Naive thymus-derived CD4-positive, alpha-beta T cell (primary cell): ENCODE results near the gene DPH7. TPM values are rescaled to one million over a fixed set of nuclear protein-coding genes. Genes with fewer than 3 reads are reported as not detected.
"Not testable (repeated sequence)": the region's sequence is repeated elsewhere in the genome, so short reads cannot be mapped to it uniquely, and the experiment has no call there.

Experiments
- ATAC-seq: fragments of 150-1000 bp; cut with Tn5 transposase; 2 replicates; pipeline ENCODE4 v1.10.0; 2021; ENCODE audit warnings: mild to moderate bottlenecking, moderate library complexity
- CTCF ChIA-PET: fragments of 350-600 bp; sonication (Branson Sonifier 250); formaldehyde crosslinking; loops from one replicate; lab custom pipeline; 2021; ENCODE audit warnings: antibody characterized with exemption; lab: Charles Lee
- POLR2A ChIA-PET: fragments of 350-600 bp; sonication (Branson Sonifier 250); formaldehyde crosslinking; loops from one replicate; lab custom pipeline; 2021; ENCODE audit warnings: antibody characterized with exemption, inconsistent platforms; lab: Charles Lee
- DNase-seq, 9 donors: peaks; one replicate each; pipeline versions ENCODE4 v3.0.0 to v3.0.0-alpha.2; 2020 to 2022; ENCODE audit warnings: mixed read lengths in 1 of 9
- H3K27ac ChIP-seq: one replicate; pipeline ENCODE4 v1.7.0; 2013; ENCODE audit warnings: mild to moderate bottlenecking, low read depth, low read length, moderate library complexity
- H3K27me3 ChIP-seq, 2 donors: one replicate each; pipeline ENCODE4 v1.7.0; 2013; ENCODE audit warnings: low read length in 2 of 2, mild to moderate bottlenecking in 2 of 2, moderate library complexity in 2 of 2; ENCODE audit not compliant: control insufficient read depth in 2 of 2, insufficient read depth in 2 of 2
- H3K36me3 ChIP-seq, 3 experiments: 1 replicate in 2 of 3; 2 replicates in 1 of 3; pipeline ENCODE4 v1.7.0; 2013; ENCODE audit warnings: low read length in 3 of 3, mild to moderate bottlenecking in 3 of 3, moderate library complexity in 1 of 3; ENCODE audit not compliant: insufficient read depth in 3 of 3, control insufficient read depth in 2 of 3
- H3K4me1 ChIP-seq, 2 donors: one replicate each; pipeline ENCODE4 v1.7.0; 2013; ENCODE audit warnings: low read length in 2 of 2, mild to moderate bottlenecking in 2 of 2, moderate library complexity in 1 of 2; ENCODE audit not compliant: control insufficient read depth in 2 of 2, insufficient read depth in 2 of 2
- H3K4me3 ChIP-seq: 2 replicates; pipeline ENCODE4 v1.7.0; 2013; ENCODE audit warnings: mild to moderate bottlenecking, low read length
- H3K9me3 ChIP-seq, 3 experiments: 1 replicate in 2 of 3; 2 replicates in 1 of 3; pipeline ENCODE4 v1.7.0; 2013; ENCODE audit warnings: low read length in 3 of 3; ENCODE audit not compliant: control insufficient read depth in 2 of 3
- H3K27ac Mint-ChIP-seq, 9 donors: one replicate each; pipeline ENCODE4 v1.8.0; 2020 to 2022; ENCODE audit warnings: mixed read lengths in 9 of 9, mild to moderate bottlenecking in 8 of 9, moderate library complexity in 5 of 9, inconsistent platforms in 2 of 9
- H3K27me3 Mint-ChIP-seq, 5 donors: one replicate each; pipeline ENCODE4 v1.8.0; 2021 to 2022; ENCODE audit warnings: mixed read lengths in 5 of 5, mild to moderate bottlenecking in 1 of 5
- H3K36me3 Mint-ChIP-seq, 5 donors: one replicate each; pipeline ENCODE4 v1.8.0; 2020 to 2022; ENCODE audit warnings: mixed read lengths in 5 of 5, mild to moderate bottlenecking in 3 of 5, inconsistent platforms in 1 of 5
- H3K4me1 Mint-ChIP-seq, 7 donors: one replicate each; pipeline ENCODE4 v1.8.0; 2020 to 2022; ENCODE audit warnings: mixed read lengths in 7 of 7, mild to moderate bottlenecking in 3 of 7, inconsistent platforms in 1 of 7
- H3K4me3 Mint-ChIP-seq, 10 donors: one replicate each; pipeline ENCODE4 v1.8.0; 2020 to 2022; ENCODE audit warnings: mild to moderate bottlenecking in 10 of 10, mixed read lengths in 10 of 10, moderate library complexity in 6 of 10, inconsistent platforms in 2 of 10
- H3K9me3 Mint-ChIP-seq, 11 donors: one replicate each; pipeline ENCODE4 v1.8.0; 2020 to 2022; ENCODE audit warnings: mixed read lengths in 11 of 11, mild to moderate bottlenecking in 4 of 11, inconsistent platforms in 1 of 11, moderate library complexity in 1 of 11
- intact Hi-C, 2 donors: fragments of 100-400 bp; cut with micrococcal nuclease; formaldehyde crosslinking; loops; one replicate each; pipeline ENCODE4 v1.15.1; 2023
- polyA plus RNA-seq, 2 donors: library from polyadenylated mRNA; unstranded; fragments of 300-500 nt; fragmentation: Illumina TruSeq; gene quantifications; one replicate each; pipeline ENCODE4 v1.2.3, GENCODE V29; 2021
- total RNA-seq, 6 experiments: library from RNA in 5 of 6; stranded (reverse) in 5 of 6; gene quantifications; 1 replicate in 5 of 6; 2 replicates in 1 of 6; pipeline ENCODE4 v1.2.3 and lab custom pipeline; 2021 to 2026

The DPH7 gene
- total and polyA plus RNA-seq, 7 experiments from 2014 or later = 29.7 to 77.5 (median 47.8) TPM

DNA sequence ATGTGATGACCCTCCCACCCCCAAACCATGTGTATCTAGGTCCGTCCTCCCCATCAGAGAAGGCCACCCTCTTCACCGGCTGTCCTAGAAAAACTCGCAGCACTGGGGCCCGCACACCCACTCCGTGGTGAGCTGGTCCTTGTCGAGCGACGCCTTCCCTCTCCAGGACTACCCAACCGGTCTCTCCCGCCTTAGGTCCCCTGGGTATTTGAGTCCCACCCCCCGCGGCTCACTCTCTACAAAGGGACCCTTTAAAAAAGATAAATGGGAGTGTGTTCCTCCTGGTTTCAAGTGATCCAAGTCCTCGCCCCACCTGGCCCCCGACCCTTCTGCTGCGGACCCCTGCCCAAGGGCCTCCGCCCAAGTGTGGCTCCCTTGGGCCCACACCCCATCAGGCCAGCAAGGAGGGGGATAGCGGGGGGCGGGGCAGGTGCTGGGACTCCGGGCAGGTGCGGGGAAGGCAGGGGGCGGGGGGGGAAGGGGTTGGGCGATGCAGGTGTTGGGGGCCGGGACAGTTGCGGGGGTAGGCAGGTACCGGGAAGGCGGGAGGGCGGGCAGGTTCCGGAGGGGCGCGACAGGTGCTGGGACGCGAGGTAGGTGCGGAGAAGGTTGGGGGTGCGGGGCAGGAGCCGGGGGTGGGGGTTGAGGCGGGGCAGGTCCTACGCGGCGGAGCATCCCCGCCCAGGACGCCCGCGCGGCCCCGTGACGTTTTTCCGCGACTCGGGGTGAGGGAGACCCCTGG is 25.8 kb upstream of the DPH7 start:
- no peak for ATAC-seq
- peak overlapping the region in 1 of 9 donors; percentile 52 for H3K27ac Mint-ChIP-seq

DNA sequence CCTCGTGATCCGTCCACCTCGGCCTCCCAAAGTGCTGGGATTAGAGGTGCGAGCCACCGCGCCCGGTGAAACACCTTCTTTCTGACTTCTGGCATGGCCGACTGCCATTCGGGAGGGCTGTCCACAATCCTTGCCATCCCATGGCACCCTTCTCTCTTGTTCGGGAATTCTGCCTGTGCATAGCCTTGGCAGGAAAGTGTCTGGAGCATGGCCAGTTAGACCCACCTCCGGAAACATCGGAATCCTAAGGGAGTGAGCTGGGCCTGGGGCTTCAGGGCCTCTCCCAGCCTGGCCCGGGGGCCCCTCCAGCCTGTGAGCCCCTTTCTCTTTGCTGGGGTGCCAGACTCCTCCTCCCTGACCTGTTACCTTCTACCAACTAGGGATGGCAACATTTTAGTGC is 25.2 kb upstream of the DPH7 start:
- Mint-ChIP-seq H3K9me3 (no peaks in the 10 kb centered on the region), H3K36me3 (no peaks in the 10 kb centered on the region), H3K27ac (peak overlapping the region in 1 of 9 donors; percentile 52), H3K4me3 (peak overlapping the region; percentile 36 to 79 (median 58)), H3K4me1 (peaks cover 0 to 36% (median 21%) of the 10 kb centered on the region in 7 donors), H3K27me3 (no peaks in the 10 kb centered on the region)
- Histone ChIP-seq H3K9me3 (no peaks in the 10 kb centered on the region), H3K36me3 (no peaks in the 10 kb centered on the region), H3K27ac (no peak overlapping the region), H3K4me1 (peaks cover 6 to 10% of the 10 kb centered on the region in 2 donors), H3K27me3 (no peaks in the 10 kb centered on the region), H3K4me3 (no peak overlapping the region)
- ChIA-PET POLR2A (no interaction called here), CTCF (no interaction called here)
- intact Hi-C loops = loop anchor here (2.0 kb wide), 3 partner anchors 141 to 813 kb away; partner anchors contain the start of genes TMEM141 (in 2 of the 2) and TUBB4B (in 1 of the 2)
- ATAC-seq (no peak), DNase-seq (no peak)

More for the DNA sequence above, 25.8 kb upstream of the DPH7 start:
- peak overlapping the region; percentile 36 to 79 (median 58) for H3K4me3 Mint-ChIP-seq
- no peak overlapping the region for H3K4me3 ChIP-seq
- H3K36me3 Mint-ChIP-seq = no peaks in the 10 kb centered on the region
- no peaks in the 10 kb centered on the region for H3K27me3 Mint-ChIP-seq
- H3K27me3 ChIP-seq = no peaks in the 10 kb centered on the region
- no peaks in the 10 kb centered on the region for H3K9me3 ChIP-seq
- ChIA-PET CTCF (no interaction called here), POLR2A (interaction anchor here (1.2 kb wide), 2 partner anchors 14 to 15 kb away, joined by 3 to 7 read pairs; partner anchors contain the start of gene EHMT1)
- no peak for DNase-seq
- intact Hi-C loops = loop anchor here (1.0 to 2.0 kb wide), 10 partner anchors 14 to 814 kb away; partner anchors contain the start of genes MRPL41 (in 2 of the 2), TMEM141 (in 2 of the 2), ZMYND19 (in 2 of the 2) and DPH7 (in 1 of the 2)
- H3K4me1 ChIP-seq = peaks cover 6 to 10% of the 10 kb centered on the region in 2 donors
- no peaks in the 10 kb centered on the region for H3K36me3 ChIP-seq
- H3K9me3 Mint-ChIP-seq = no peaks in the 10 kb centered on the region
- peaks cover 0 to 33% (median 24%) of the 10 kb centered on the region in 7 donors for H3K4me1 Mint-ChIP-seq
- H3K27ac ChIP-seq = peak overlapping the region; percentile 35

- intact Hi-C loops = no loop called here
- POLR2A ChIA-PET = interaction anchor here (0.7 to 1.1 kb wide), 2 partner anchors 51 to 466 kb away, joined by 3 read pairs; partner anchors contain the start of gene MRPL41
- H3K9me3 Mint-ChIP-seq = no peaks in the 10 kb centered on the region
These were observed 23.9 kb upstream of the DPH7 start for GRCh38 chr9:137602661-137603060.

GRCh38 chr9:137598943-137599342 is 20.2 kb upstream of the DPH7 start:
- peaks cover 0 to 24% (median 7%) of the 10 kb centered on the region in 7 donors for H3K4me1 Mint-ChIP-seq
- Histone ChIP-seq H3K9me3 (no peaks in the 10 kb centered on the region), H3K27me3 (no peaks in the 10 kb centered on the region), H3K27ac (no peak overlapping the region), H3K4me1 (no peaks in the 10 kb centered on the region), H3K4me3 (no peak overlapping the region), H3K36me3 (no peaks in the 10 kb centered on the region)
- ChIA-PET POLR2A (interaction anchor here (0.6 kb wide), 1 partner anchor 514 kb away, joined by 3 read pairs; no protein-coding TSS in a partner anchor), CTCF (no interaction called here)
- ATAC-seq (no peak), DNase-seq (no peak)
- H3K27ac Mint-ChIP-seq = no peak overlapping the region
- no peaks in the 10 kb centered on the region for H3K36me3 Mint-ChIP-seq
- H3K9me3 Mint-ChIP-seq = no peaks in the 10 kb centered on the region
- intact Hi-C loops = no loop called here
- no peak overlapping the region for H3K4me3 Mint-ChIP-seq
- no peaks in the 10 kb centered on the region for H3K27me3 Mint-ChIP-seq

More at GRCh38 chr9:137602661-137603060, 23.9 kb upstream of the DPH7 start:
- Mint-ChIP-seq H3K27me3 (no peaks in the 10 kb centered on the region), H3K4me3 (peak overlapping the region in 5 of 10 donors; percentile 13 to 69 (median 48)), H3K36me3 (no peaks in the 10 kb centered on the region), H3K27ac (peak overlapping the region in 7 of 9 donors; percentile 0 to 85 (median 9)), H3K4me1 (peaks cover 7 to 39% (median 19%) of the 10 kb centered on the region in 7 donors)
- Histone ChIP-seq H3K36me3 (no peaks in the 10 kb centered on the region), H3K4me1 (peaks cover 6 to 10% of the 10 kb centered on the region in 2 donors), H3K4me3 (no peak overlapping the region), H3K9me3 (no peaks in the 10 kb centered on the region), H3K27ac (no peak overlapping the region), H3K27me3 (no peaks in the 10 kb centered on the region)
- ATAC-seq = no peak
- CTCF ChIA-PET = no interaction called here
- no peak for DNase-seq

DNA sequence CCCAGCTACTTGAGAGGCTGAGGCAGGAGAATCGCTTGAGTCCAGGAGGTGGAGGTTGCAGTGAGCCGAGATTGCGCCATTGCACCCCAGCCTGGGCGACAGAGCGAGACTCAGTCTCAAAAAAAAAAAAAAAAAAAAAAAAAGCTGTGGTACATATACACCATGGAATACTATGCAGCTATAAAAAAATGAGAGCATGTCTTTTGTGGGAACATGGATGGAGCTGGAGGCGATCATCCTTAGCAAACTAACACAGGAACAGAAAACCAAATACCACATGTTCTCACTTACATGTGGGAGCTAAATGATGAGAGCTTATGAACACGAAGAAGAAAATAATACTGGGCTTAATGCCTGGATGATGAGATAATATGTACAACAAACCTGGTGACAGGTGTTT is 17.9 kb upstream of the DPH7 start:
- ATAC-seq, H3K36me3 Mint-ChIP-seq, H3K4me3 ChIP-seq, H3K4me3 Mint-ChIP-seq, H3K9me3 ChIP-seq, intact Hi-C loops, H3K27ac ChIP-seq, H3K27me3 ChIP-seq, H3K9me3 Mint-ChIP-seq, H3K36me3 ChIP-seq, DNase-seq, H3K27ac Mint-ChIP-seq, H3K27me3 Mint-ChIP-seq, POLR2A ChIA-PET, H3K4me1 ChIP-seq: not testable (repeated sequence)
- peaks cover 0 to 11% (median 4%) of the 10 kb centered on the region in 7 donors for H3K4me1 Mint-ChIP-seq
- CTCF ChIA-PET = interaction anchor here (0.6 kb wide), 1 partner anchor 336 kb away, joined by 3 read pairs; no protein-coding TSS in a partner anchor

DNA sequence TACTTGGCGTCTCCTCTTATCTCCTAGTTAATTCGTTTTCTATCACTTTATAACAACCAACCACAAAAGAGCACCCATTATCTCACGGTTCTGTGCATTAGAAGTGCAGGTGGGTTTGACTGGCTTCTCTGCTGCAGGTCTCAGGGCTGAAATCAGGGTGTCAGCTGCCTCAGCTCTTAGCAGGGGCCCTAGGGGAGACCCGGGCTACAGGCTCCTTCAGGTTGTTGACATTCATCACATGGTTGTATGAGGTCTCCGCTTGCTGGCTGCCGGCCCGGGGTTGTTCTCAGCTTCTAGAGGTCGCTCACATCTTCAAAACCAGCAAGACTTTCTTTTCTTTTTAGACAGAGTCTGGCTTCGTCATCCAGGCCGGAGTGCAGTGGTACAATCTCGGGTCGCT is 14.5 kb upstream of the DPH7 start:
- H3K27ac ChIP-seq = no peak overlapping the region
- H3K36me3 ChIP-seq = peaks cover 0 to 4% (median 0%) of the 10 kb centered on the region in 3 experiments
- Mint-ChIP-seq H3K27ac (no peak overlapping the region), H3K4me1 (peaks cover 4 to 16% (median 13%) of the 10 kb centered on the region in 7 donors), H3K4me3 (peak overlapping the region in 9 of 10 donors; percentile 5 to 54 (median 30)), H3K36me3 (peaks cover 0 to 3% (median under 1%) of the 10 kb centered on the region in 5 donors), H3K27me3 (no peaks in the 10 kb centered on the region), H3K9me3 (no peaks in the 10 kb centered on the region)
- ATAC-seq = no peak
- H3K27me3 ChIP-seq = no peaks in the 10 kb centered on the region
- H3K4me3 ChIP-seq = no peak overlapping the region
- ChIA-PET POLR2A (interaction anchor here (0.6 to 0.7 kb wide), 2 partner anchors 34 to 41 kb away, joined by 3 read pairs; no protein-coding TSS in a partner anchor), CTCF (no interaction called here)
- no peak for DNase-seq
- peaks cover 0 to 12% of the 10 kb centered on the region in 2 donors for H3K4me1 ChIP-seq
- H3K9me3 ChIP-seq = no peaks in the 10 kb centered on the region
- intact Hi-C loops = loop anchor here in 1 of 2 donors (5.0 kb wide), 1 partner anchor 136 kb away; the partner anchor contains the start of gene NSMF
